RWPE2 (cell line): ENCODE data around the gene ATP23.

Experiments
- ATAC-seq: fragments of 200-7000 bp; cut with Tn5 transposase; 3 replicates; pipeline ENCODE4 v1.9.1; 2021; ENCODE audit warnings: low read depth
- DNase-seq: peaks from one replicate; pipeline ENCODE4 v3.0.0-alpha.2; 2020; ENCODE audit warnings: low spot score
- H3K27ac ChIP-seq: fragments of 450-650 bp; 2 replicates; pipeline ENCODE4 v1.5.1; 2017; ENCODE audit warnings: mild to moderate bottlenecking; ENCODE audit not compliant: poor library complexity, severe bottlenecking
- H3K27me3 ChIP-seq: fragments of 250-450 bp; sonication (Bioruptor Pico); 2 replicates; pipeline ENCODE4 v1.5.1; 2021; ENCODE audit warnings: mild to moderate bottlenecking, moderate library complexity; ENCODE audit not compliant: insufficient read depth, poor library complexity, severe bottlenecking
- H3K36me3 ChIP-seq: fragments of 250-450 bp; sonication (Bioruptor Pico); 2 replicates; pipeline ENCODE4 v1.5.1; 2020; ENCODE audit warnings: low read depth, mild to moderate bottlenecking, moderate library complexity
- H3K4me1 ChIP-seq: fragments of 250-450 bp; sonication (Bioruptor Pico); 2 replicates; pipeline ENCODE4 v1.5.1; 2021; ENCODE audit warnings: mild to moderate bottlenecking, moderate library complexity; ENCODE audit not compliant: insufficient read depth, poor library complexity, severe bottlenecking
- H3K4me3 ChIP-seq: fragments of 250-450 bp; sonication (Bioruptor Pico); 2 replicates; pipeline ENCODE4 v1.5.1; 2021; ENCODE audit warnings: mild to moderate bottlenecking, moderate library complexity; ENCODE audit not compliant: severe bottlenecking
- H3K9me3 ChIP-seq: fragments of 250-450 bp; sonication (Bioruptor Pico); 2 replicates; pipeline ENCODE4 v1.5.1; 2021; ENCODE audit warnings: mild to moderate bottlenecking, moderate library complexity; ENCODE audit not compliant: severe bottlenecking
- TF ChIP-seq, protein P1 (sequence below): fragments of 450-650 bp; IDR thresholded peaks from one replicate; pipeline ENCODE4 v1.5.1; 2017; ENCODE audit warnings: mild to moderate bottlenecking, moderate library complexity; ENCODE audit not compliant: poor library complexity, severe bottlenecking

The ATP23 gene

GRCh38 chr12:57929092-57929830 lies 12.1 kb upstream of the ATP23 start:
- Histone ChIP-seq H3K27ac (no peak overlapping the region), H3K36me3 (no peaks in the 10 kb centered on the region), H3K4me1 (no peaks in the 10 kb centered on the region), H3K27me3 (no peaks in the 10 kb centered on the region), H3K9me3 (no peaks in the 10 kb centered on the region), H3K4me3 (no peak overlapping the region)
- ATAC-seq (no peak), DNase-seq (no peak)
- TF ChIP-seq, protein P1, sequence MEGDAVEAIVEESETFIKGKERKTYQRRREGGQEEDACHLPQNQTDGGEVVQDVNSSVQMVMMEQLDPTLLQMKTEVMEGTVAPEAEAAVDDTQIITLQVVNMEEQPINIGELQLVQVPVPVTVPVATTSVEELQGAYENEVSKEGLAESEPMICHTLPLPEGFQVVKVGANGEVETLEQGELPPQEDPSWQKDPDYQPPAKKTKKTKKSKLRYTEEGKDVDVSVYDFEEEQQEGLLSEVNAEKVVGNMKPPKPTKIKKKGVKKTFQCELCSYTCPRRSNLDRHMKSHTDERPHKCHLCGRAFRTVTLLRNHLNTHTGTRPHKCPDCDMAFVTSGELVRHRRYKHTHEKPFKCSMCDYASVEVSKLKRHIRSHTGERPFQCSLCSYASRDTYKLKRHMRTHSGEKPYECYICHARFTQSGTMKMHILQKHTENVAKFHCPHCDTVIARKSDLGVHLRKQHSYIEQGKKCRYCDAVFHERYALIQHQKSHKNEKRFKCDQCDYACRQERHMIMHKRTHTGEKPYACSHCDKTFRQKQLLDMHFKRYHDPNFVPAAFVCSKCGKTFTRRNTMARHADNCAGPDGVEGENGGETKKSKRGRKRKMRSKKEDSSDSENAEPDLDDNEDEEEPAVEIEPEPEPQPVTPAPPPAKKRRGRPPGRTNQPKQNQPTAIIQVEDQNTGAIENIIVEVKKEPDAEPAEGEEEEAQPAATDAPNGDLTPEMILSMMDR = no peak

DNA sequence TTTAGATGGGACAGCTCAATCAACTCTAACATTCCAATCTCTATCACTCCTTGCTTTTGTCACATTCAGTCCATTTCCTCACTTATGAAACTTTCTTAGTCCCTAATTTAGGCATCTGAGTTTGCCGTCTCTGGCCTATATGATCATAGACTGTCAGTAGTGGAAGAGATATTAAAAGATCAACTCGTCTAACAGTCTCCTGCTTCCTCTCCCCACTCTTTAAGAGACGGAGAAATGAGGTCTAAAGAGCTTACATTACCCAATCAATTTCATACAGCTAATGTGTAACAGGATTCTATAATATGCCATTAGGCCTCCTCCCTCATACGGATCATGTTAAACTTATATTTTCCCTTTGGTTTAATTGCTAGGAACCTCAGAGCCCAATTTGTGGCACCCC lies 6.5 kb upstream of the ATP23 start:
- no peak overlapping the region for H3K27ac ChIP-seq
- H3K27me3 ChIP-seq = no peaks in the 10 kb centered on the region
- H3K4me3 ChIP-seq = no peak overlapping the region

GRCh38 chr12:57935331-57935730 lies 6.0 kb upstream of the ATP23 start:
- DNase-seq (no peak), ATAC-seq (no peak)
- H3K36me3 ChIP-seq = no peaks in the 10 kb centered on the region
- H3K27ac ChIP-seq = no peak overlapping the region
- H3K27me3 ChIP-seq = no peaks in the 10 kb centered on the region
- H3K4me1 ChIP-seq = peaks cover 4% of the 10 kb centered on the region
- TF ChIP-seq, protein P1 = no peak
- peak overlapping the region; percentile 52 for H3K4me3 ChIP-seq
- H3K9me3 ChIP-seq = no peaks in the 10 kb centered on the region

More for the DNA sequence above, 6.5 kb upstream of the ATP23 start:
- peaks cover 4% of the 10 kb centered on the region for H3K4me1 ChIP-seq
- no peak for ATAC-seq
- H3K36me3 ChIP-seq = no peaks in the 10 kb centered on the region
- H3K9me3 ChIP-seq = no peaks in the 10 kb centered on the region
- TF ChIP-seq, protein P1 = no peak
- no peak for DNase-seq

DNA sequence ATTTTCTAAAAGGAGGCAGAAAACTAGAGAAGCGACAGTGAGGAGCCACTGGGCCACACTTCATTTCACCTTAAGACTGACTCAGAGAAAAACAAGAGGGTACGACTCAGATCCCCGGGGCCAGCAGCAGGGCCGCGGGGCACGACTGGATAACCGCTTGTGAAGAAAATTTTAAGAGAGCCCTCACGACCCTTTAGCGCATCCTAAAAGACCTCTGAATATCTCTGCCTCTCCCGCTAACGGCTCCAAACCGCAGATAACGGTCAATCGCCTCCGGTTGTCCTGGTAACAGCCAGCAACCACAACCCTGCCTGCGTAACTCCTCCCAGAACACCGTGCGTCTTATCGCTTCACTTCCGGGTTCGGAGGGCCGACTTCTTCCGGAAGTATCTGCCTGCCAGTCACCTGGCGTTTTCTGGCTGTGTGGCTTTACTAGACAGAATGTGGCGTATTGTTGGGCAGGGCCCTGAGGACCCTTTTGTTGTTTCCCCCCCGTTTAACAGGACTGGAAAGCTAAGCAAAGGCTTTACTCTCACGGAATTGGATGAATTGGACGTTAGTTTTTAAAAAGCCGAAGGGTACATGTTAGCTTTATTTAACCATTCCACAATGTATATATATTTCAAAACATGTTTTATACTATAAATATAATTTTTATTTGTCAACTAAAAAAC lies 5.4 kb upstream of the ATP23 start:
- peak overlapping the region; percentile 52 for H3K4me3 ChIP-seq
- peaks cover 4% of the 10 kb centered on the region for H3K4me1 ChIP-seq
- TF ChIP-seq, protein P1 = no peak
- H3K27me3 ChIP-seq = no peaks in the 10 kb centered on the region
- no peak overlapping the region for H3K27ac ChIP-seq
- H3K36me3 ChIP-seq = no peaks in the 10 kb centered on the region
- H3K9me3 ChIP-seq = no peaks in the 10 kb centered on the region
- peak; percentile 99 for ATAC-seq
- DNase-seq = peak; percentile 92

DNA sequence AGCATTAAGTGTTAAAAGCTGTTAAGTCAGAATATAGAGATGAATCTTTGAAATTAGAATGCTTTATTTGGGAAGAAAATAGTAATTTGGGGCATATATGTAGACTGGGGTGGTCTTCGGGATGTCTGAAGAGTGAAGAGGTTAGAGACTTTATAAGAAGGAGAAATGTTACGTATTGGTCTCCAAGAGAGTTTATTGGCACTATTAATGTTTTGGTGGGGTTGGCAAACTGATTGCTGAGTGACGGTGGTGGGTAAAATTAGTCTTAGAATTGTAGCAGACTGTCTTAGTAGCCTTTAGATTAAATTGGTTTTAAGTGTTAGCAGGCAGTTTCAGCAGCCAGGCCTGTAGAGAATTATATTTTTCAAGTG lies 4.9 kb upstream of the ATP23 start:
- DNase-seq (no peak), ATAC-seq (no peak)
- peak overlapping the region; percentile 52 for H3K4me3 ChIP-seq
- H3K9me3 ChIP-seq = no peaks in the 10 kb centered on the region
- no peak overlapping the region for H3K27ac ChIP-seq
- H3K36me3 ChIP-seq = no peaks in the 10 kb centered on the region
- TF ChIP-seq, protein P1 = no peak
- H3K27me3 ChIP-seq = no peaks in the 10 kb centered on the region
- H3K4me1 ChIP-seq = peaks cover 4% of the 10 kb centered on the region
